SU-DHL-6 (cell line): ENCODE results near the gene IL17REL.

Source experiments
- H2AFZ ChIP-seq: fragments of 200-600 bp; sonication (generic); 2 replicates; pipeline ENCODE4 v1.6.1; 2014; ENCODE audit warnings: low read depth, mild to moderate bottlenecking, moderate library complexity, mixed read lengths, antibody characterized with exemption, low read length; ENCODE audit not compliant: severe bottlenecking
- H3F3A ChIP-seq: fragments of 200-600 bp; shearing (Covaris generic); 2 replicates; pipeline ENCODE4 v1.6.0; 2016; ENCODE audit warnings: antibody characterized with exemption, mild to moderate bottlenecking; ENCODE audit not compliant: insufficient read depth
- H3K27ac ChIP-seq: fragments of 200-600 bp; sonication (generic); 2 replicates; pipeline ENCODE4 v1.5.1; 2016; ENCODE audit warnings: low read depth, mild to moderate bottlenecking, low read length, moderate library complexity, mixed read lengths
- H3K27me3 ChIP-seq: fragments of 200-600 bp; sonication (generic), shearing (Covaris generic); 2 replicates; pipeline ENCODE4 v1.6.0; 2014; ENCODE audit warnings: mild to moderate bottlenecking, low read length
- H3K36me3 ChIP-seq: fragments of 200-600 bp; sonication (generic); 2 replicates; pipeline ENCODE4 v1.6.1; 2014; ENCODE audit warnings: mild to moderate bottlenecking, low read length, mixed read lengths
- H3K4me2 ChIP-seq: fragments of 300-600, 200-600 bp; shearing (Covaris generic), sonication (generic); 2 replicates; pipeline ENCODE4 v1.6.0; 2014; ENCODE audit warnings: low read length, low read depth, mild to moderate bottlenecking; ENCODE audit not compliant: poor library complexity, severe bottlenecking
- H3K4me3 ChIP-seq: fragments of 200-600 bp; sonication (generic); 2 replicates; pipeline ENCODE4 v1.5.1; 2014; ENCODE audit warnings: antibody characterized with exemption, low read length, mild to moderate bottlenecking, mixed read lengths; ENCODE audit not compliant: insufficient read depth, poor library complexity, severe bottlenecking
- H3K79me2 ChIP-seq: fragments of 200-600 bp; sonication (generic); 2 replicates; pipeline ENCODE4 v1.6.1; 2014; ENCODE audit warnings: mild to moderate bottlenecking, low read length, moderate library complexity; ENCODE audit not compliant: insufficient read depth
- H3K9ac ChIP-seq: fragments of 200-600 bp; sonication (generic); 2 replicates; pipeline ENCODE4 v1.7.0; 2014; ENCODE audit warnings: mild to moderate bottlenecking, low read length
- H3K9me2 ChIP-seq: fragments of 200-600 bp; sonication (generic); replicated peaks from 2 replicates; pipeline ENCODE4 v1.6.1; 2014; ENCODE audit warnings: low read length; ENCODE audit not compliant: insufficient read depth
- H3K9me3 ChIP-seq: fragments of 200-600 bp; sonication (generic); 2 replicates; pipeline ENCODE4 v1.6.1; 2014; ENCODE audit warnings: low read length, mixed read lengths; ENCODE audit not compliant: insufficient read depth
- H4K20me1 ChIP-seq: fragments of 200-600 bp; sonication (generic); 2 replicates; pipeline ENCODE4 v1.6.1; 2014; ENCODE audit warnings: low read depth, mild to moderate bottlenecking, antibody characterized with exemption, low read length, moderate library complexity, mixed read lengths
- EZH2phosphoT487 ChIP-seq: fragments of 200-600 bp; sonication (generic), shearing (Covaris generic); conservative IDR thresholded peaks from 2 replicates; pipeline ENCODE4 v1.6.1; 2018; ENCODE audit warnings: mild to moderate bottlenecking, antibody characterized with exemption, low read length, moderate library complexity, mixed read lengths
- TF ChIP-seq, protein P1 (sequence below): fragments of 200-600 bp; sonication (generic); IDR thresholded peaks from one replicate; pipeline ENCODE4 v1.5.1; 2017; ENCODE audit warnings: antibody characterized with exemption, mild to moderate bottlenecking, low read length, moderate library complexity; ENCODE audit not compliant: insufficient read depth, poor library complexity, severe bottlenecking

The IL17REL gene

DNA sequence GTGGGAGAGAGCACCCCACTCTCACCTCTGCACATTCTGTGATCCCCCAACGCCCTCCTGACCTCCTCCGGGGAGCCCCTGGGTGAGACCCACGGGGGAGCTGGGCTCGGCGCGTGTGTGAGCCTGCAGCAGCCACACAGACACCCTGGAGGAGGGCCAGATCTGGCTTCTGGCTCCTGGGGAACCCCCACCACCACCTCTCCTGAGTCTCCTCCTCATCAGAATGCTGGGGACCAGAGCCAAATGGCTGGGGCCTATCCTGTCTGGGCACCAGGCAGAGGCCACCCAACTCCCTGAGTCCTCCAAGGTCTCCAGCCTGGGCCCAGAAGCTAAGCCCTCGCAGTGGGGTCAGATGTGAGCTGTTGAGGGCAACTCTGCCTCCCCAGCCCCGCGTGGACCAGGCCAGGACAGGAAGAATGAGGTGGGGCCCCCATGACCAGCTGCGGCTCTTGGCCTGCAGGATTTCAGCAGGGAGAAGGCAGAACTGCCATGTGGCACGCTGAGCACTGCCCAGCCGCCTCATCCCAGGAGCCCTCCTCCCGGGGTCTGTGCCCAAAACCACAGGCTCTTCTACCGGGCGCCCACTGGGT is 57.5 kb downstream of the IL17REL start:
- TF ChIP-seq, protein P1, sequence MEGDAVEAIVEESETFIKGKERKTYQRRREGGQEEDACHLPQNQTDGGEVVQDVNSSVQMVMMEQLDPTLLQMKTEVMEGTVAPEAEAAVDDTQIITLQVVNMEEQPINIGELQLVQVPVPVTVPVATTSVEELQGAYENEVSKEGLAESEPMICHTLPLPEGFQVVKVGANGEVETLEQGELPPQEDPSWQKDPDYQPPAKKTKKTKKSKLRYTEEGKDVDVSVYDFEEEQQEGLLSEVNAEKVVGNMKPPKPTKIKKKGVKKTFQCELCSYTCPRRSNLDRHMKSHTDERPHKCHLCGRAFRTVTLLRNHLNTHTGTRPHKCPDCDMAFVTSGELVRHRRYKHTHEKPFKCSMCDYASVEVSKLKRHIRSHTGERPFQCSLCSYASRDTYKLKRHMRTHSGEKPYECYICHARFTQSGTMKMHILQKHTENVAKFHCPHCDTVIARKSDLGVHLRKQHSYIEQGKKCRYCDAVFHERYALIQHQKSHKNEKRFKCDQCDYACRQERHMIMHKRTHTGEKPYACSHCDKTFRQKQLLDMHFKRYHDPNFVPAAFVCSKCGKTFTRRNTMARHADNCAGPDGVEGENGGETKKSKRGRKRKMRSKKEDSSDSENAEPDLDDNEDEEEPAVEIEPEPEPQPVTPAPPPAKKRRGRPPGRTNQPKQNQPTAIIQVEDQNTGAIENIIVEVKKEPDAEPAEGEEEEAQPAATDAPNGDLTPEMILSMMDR: no peak
- TF ChIP-seq EZH2phosphoT487: no peak
- H3K36me3 ChIP-seq: no peaks in the 10 kb centered on the region
- no peaks in the 10 kb centered on the region for H4K20me1 ChIP-seq
- H3K27me3 ChIP-seq: no peaks in the 10 kb centered on the region
- no peak overlapping the region for H2AFZ ChIP-seq
- no peaks in the 10 kb centered on the region for H3K79me2 ChIP-seq
- no peak overlapping the region for H3K4me2 ChIP-seq
- H3K9me3 ChIP-seq: no peaks in the 10 kb centered on the region
- H3K4me3 ChIP-seq: no peak overlapping the region
- H3K9me2 ChIP-seq: no peaks in the 10 kb centered on the region
- H3K27ac ChIP-seq: no peak overlapping the region
- no peak overlapping the region for H3K9ac ChIP-seq
- no peaks in the 10 kb centered on the region for H3F3A ChIP-seq

DNA sequence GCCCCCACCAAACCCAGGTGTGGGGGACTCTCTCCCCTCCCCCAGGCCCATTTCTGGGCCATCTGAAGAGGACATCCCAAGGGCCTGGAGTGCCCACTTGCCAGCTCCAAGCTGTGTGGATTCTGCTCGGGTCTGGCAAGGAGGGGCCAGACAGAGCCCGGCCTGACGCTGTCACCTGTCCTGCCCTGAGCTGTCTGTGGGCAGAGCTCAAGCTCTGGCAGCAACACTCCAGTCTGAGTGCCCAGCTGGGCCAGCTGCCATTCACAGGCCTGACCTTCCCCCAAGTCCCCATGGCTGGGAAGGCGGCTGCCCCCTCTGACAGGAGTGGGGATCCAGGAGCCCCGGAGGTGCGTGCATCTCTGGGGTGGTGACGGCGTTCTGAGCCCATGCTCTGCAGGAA is 58.2 kb downstream of the IL17REL start:
- H3K36me3 ChIP-seq: no peaks in the 10 kb centered on the region
- no peaks in the 10 kb centered on the region for H3K9me3 ChIP-seq
- no peaks in the 10 kb centered on the region for H3K27me3 ChIP-seq
- no peak overlapping the region for H3K4me2 ChIP-seq
- no peak overlapping the region for H3K9ac ChIP-seq
- H3F3A ChIP-seq: no peaks in the 10 kb centered on the region
- no peaks in the 10 kb centered on the region for H4K20me1 ChIP-seq
- no peak overlapping the region for H2AFZ ChIP-seq
- H3K79me2 ChIP-seq: no peaks in the 10 kb centered on the region
- H3K27ac ChIP-seq: no peak overlapping the region
- no peak overlapping the region for H3K4me3 ChIP-seq
- H3K9me2 ChIP-seq: no peaks in the 10 kb centered on the region
- TF ChIP-seq EZH2phosphoT487: no peak
- TF ChIP-seq, protein P1: no peak

DNA sequence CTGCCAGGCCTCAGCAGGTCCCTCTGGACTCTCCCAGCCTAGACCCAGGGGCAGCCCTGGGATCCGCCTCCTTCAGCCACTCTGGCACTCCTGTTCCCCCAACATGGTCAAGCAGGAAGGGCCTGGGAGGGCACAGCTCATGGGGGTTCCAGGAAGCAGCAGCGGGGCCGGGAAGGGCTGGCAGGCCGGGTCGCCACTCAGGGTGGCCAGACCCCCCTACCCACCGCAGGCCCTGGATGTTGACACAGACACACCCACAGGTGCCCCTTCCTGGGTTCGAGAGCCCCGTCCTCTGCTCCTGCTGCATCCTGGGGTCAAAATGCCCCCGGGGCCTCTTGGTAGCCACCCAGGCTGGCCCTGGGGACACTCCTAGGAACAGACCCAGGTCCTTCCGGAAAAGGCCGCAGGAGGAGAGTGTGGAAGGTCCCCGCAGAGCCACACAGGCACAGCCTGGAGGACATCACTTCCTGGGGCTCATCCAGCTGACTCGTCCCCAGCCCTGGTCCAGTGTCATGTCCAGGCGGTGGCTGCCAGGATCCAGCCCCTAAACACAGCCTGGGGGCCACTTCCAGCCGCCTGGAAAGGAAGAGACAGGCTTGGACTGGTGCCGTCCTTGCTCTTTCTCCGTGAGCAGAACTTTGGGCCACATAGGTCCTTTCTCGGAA is 58.8 kb downstream of the IL17REL start:
- no peaks in the 10 kb centered on the region for H3K36me3 ChIP-seq
- no peaks in the 10 kb centered on the region for H3K9me2 ChIP-seq
- TF ChIP-seq, protein P1: no peak
- TF ChIP-seq EZH2phosphoT487: no peak
- H3K27ac ChIP-seq: no peak overlapping the region
- no peaks in the 10 kb centered on the region for H3K27me3 ChIP-seq
- no peaks in the 10 kb centered on the region for H3F3A ChIP-seq
- H4K20me1 ChIP-seq: no peaks in the 10 kb centered on the region
- no peak overlapping the region for H2AFZ ChIP-seq
- no peak overlapping the region for H3K4me3 ChIP-seq
- no peaks in the 10 kb centered on the region for H3K9me3 ChIP-seq
- H3K9ac ChIP-seq: no peak overlapping the region
- H3K4me2 ChIP-seq: no peak overlapping the region
- H3K79me2 ChIP-seq: no peaks in the 10 kb centered on the region
